ENCODE results near the gene RABGGTA.
A peak's percentile ranks its signal among the peaks of the same experiment; 100 is the strongest.

The RABGGTA gene

GRCh38 chr14:24271134-24271833 is at the start of gene RABGGTA:
RABGGTA (minus strand) TSS chr14:24271597; CDS start chr14:24271115, 482 bp downstream.
- peak; percentile 86 for DNase-seq

GRCh38 chr14:24317141-24317928 is 45.9 kb upstream of the RABGGTA start:
- no peak for DNase-seq

- no peak for DNase-seq
Measured at GRCh38 chr14:24316597-24316950, 45.2 kb upstream of the RABGGTA start.

GRCh38 chr14:24315807-24316596 is 44.6 kb upstream of the RABGGTA start:
- no peak for DNase-seq

DNA sequence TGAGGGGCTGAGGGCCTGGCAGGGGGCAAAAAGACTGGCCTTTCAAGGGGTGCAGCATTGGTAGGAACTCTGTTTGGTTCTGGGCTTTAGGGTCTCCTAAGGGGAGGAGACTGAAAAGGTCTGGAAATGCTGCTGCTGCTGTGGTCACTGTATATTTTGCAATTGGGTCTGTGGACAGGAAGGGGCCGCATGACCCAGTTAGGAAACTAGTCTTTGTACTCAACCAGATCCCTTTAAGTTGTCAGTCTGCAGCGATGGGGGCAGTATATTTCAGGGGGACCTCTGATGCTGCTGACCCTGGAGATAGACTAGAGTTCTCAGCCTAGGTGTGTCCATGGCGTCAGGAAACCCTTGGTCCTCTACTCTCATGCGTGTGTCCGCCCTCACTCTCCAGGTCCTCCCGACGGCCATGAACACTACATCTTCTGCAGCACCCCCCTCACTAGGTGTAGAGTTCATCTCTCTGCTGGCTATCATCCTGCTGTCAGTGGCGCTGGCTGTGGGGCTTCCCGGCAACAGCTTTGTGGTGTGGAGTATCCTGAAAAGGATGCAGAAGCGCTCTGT is 43.9 kb upstream of the RABGGTA start:
- no peak for DNase-seq

- DNase-seq: no peak
Measured at GRCh38 chr14:24314377-24315193, 43.2 kb upstream of the RABGGTA start.

DNA sequence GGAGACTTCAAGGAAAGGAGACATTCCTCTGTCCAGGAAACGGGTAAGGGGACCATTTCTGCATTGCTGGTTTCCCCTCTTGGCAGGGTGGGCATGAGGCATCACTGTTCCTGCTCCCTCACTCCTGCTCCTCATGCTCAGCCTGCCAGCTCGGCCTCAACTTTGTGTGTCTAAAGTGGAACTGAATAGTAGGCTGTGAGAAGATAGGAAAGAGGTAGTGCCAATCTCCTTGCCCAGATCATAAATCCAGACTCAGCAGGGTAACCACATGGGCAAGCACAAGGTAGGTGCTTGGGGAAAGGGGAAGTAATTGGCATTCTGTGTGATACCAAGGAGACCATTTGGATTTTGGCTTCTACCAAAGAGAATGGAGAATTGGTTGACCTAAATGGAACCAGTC is 42.5 kb upstream of the RABGGTA start:
- no peak for DNase-seq

DNA sequence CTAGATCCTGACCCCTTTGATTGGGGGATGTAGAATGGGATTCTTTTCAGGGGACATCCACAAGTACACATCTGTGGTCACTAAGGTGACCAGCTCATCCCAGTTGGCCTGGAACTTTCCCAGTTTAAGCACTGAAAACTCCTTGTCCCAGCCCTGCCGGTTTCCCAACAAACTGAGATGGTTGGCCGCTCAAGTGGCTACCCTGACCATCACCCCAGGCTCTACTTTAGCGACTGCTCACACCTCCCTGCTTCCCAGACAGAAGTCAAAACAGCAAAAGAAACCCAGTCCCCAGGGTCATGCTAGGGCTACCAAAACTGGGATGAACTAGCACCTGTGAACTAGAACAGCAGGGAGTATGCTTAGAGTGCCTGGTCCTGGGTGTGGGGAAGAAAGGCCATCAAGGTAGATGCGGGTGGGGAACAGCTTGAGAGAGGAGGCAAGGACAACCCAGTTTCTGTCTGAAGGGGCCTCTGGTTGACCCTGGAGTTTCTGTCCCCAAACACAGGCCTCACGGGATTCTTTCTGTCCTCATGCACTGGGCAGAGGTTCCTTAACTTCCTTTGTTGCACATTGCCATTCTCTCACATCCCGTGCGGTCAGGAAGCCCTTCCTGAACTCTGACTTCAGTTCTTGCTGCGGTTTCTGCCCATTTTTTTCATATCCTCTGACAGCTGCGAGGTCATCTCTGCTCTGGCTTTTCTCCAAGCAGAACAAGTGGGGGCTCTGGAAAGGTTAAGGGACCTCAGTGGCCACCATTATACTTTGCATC is 41.5 kb upstream of the RABGGTA start:
- DNase-seq: no peak

DNA sequence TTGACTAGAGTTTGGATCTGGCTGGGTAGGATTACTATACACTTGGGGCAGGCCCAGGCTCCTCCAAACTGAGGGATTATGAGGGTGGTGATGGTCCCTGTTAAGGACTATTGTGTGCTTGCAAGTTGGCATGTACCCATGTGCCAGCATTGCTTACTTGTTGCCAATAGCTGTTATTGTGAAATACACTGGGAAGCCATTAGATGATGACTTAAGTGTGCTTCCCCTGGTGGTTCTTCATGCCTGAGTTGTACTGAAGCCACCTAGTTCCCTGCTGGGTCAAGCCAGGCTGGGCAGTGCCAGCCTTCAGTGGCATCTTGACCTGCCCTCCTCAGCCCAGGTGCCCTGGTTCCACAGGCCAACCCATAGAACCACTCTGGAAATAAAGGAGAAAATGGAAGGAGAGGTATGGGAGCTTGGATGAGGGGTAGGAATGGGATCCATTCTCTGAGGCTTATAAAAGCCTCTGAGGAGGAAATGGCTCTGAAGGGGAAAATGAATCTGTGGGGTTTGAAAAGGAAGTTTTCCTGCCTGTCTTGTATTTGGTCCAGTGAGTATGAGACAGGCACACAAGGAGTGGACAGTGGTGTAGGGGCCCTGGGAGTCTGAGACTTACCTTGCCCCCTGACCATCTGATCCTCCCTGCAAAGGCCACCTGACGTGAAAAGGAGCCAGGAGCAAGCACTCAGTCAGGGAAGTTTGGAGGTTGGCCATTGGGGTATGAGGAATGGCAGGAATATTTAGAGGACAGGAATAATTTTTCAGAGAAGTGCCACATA is 40.6 kb upstream of the RABGGTA start:
- no peak for DNase-seq

DNA sequence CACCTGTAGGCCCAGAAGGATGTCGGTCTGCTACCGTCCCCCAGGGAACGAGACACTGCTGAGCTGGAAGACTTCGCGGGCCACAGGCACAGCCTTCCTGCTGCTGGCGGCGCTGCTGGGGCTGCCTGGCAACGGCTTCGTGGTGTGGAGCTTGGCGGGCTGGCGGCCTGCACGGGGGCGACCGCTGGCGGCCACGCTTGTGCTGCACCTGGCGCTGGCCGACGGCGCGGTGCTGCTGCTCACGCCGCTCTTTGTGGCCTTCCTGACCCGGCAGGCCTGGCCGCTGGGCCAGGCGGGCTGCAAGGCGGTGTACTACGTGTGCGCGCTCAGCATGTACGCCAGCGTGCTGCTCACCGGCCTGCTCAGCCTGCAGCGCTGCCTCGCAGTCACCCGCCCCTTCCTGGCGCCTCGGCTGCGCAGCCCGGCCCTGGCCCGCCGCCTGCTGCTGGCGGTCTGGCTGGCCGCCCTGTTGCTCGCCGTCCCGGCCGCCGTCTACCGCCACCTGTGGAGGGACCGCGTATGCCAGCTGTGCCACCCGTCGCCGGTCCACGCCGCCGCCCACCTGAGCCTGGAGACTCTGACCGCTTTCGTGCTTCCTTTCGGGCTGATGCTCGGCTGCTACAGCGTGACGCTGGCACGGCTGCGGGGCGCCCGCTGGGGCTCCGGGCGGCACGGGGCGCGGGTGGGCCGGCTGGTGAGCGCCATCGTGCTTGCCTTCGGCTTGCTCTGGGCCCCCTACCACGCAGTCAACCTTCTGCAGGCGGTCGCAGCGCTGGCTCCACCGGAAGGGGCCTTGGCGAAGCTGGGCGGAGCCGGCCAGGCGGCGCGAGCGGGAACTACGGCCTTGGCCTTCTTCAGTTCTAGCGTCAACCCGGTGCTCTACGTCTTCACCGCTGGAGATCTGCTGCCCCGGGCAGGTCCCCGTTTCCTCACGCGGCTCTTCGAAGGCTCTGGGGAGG is 39.5 kb upstream of the RABGGTA start, which contains the start of gene LTB4R:
TSS of gene LTB4R (plus strand) at position 857 of the 959 bp plus-strand sequence. CDS start 4,150 bp downstream, outside the sequence.
- peak; percentile 61 for DNase-seq

- DNase-seq: no peak
Measured at GRCh38 chr14:24310265-24310645, 38.9 kb upstream of the RABGGTA start.

GRCh38 chr14:24309538-24310264 is 38.3 kb upstream of the RABGGTA start, which contains the start of gene LTB4R2:
LTB4R2 (plus strand) TSS chr14:24310140; CDS start chr14:24310665, 525 bp downstream.
- DNase-seq: no peak

DNA sequence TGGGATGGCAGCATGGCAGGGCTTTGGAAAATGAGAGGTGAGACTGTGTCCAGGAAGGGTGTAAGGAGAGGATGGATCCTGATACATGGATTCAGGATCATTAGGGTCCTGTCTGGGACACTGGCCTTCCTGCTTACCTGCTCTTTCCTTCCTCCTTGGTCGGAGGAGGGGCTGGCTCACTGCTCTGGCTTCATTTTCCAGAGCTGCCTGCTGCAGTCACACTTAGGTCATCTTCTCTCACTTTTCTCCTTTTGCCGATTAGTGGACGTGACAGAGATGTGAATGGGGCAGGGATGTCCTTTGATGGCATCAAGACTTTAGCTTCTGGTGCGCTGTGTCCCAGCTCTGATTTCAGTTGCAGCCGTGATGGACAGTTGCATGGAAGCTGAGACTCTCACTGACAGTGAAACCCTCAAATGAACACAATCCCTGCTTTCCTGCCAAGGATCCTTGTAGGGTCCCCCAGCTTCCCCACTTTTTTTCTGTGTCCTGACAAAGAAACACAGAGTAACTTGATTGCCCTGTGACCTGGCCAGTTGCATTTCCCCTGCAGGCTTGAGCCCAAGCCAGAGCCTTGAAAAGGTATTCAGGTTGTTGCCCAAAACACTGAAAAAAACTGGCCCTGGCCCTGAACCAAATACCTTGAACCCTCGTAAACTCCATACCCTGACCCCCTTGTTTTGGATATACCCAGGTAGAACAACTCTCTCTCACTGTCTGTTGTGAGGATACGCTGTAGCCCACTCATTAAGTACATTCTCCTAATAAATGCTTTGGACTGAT is 37.1 kb upstream of the RABGGTA start:
- DNase-seq: no peak

DNA sequence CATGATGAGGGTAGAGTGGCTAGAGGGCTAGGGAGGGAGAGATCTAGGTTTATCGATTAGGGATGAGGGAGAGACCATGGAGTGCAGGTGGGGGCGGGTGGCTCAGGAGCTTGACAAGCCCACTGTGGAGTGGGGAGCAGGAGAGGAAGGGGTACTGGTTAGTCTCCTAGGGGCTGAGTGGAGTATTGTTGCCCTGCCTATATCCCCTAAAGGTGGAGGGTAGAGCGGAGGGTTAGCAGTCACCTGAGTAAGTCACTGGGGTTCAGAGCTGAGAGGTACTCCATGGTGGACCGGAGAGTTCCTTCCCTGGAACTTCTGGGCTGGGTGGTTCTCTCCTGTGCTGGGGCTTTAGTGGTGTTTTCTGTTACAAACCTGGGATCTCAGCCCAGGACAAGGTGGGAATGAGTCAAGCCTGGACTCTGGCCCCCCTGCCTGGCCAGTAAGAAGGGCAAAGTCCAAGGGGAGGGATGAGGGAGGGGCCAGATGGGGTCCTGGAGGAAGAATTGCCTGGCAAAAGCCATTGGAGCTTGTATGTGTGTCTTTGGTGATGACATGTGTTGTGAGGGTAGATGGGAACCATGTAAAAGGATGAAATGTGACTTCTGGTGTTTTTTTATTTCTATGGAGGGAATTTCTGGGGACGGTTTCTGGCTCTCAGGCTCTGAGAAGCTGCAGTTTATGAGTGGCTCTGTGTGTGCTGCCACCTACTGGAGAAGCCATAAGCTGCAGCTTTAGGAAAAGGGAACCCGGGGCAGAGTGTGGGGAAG is 36.4 kb upstream of the RABGGTA start, which contains the start of gene CIDEB:
TSS of gene CIDEB (minus strand) at position 403 of the 767 bp plus-strand sequence. CDS start at position 284, 119 bp downstream.
- DNase-seq: peak; percentile 44

GRCh38 chr14:24307156-24307574 is 35.8 kb upstream of the RABGGTA start:
- DNase-seq: no peak

GRCh38 chr14:24304019-24304387 is 32.6 kb upstream of the RABGGTA start:
- no peak for DNase-seq
